ENCODE measurements around the gene GPR158. TPM values are rescaled to one million over a fixed set of nuclear protein-coding genes. Genes with fewer than 3 reads are reported as not detected.

GPR158 gene
- total and polyA plus RNA-seq, 2 experiments from 2014 or later = 0.02 to 0.47 TPM

DNA sequence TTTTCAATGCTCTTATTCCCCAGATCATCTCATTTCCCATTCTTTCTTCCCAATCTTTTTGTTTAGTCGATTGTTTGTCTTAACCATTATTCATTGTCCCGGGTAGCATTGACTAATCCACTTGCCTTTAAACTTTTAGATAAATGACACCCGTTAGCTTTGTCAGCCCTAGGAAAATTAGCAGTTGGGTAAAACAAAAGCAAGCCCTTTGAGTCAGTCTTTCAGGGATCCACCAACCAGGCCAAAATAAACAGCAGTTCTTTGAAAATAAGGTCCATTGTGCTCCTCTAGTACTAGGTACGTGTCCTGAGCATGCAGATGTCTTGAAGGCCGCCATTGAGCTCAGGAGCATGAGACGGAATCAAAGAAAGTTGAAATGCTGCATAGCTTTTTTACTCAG lies 389.6 kb downstream of the GPR158 start:
- H3K27ac ChIP-seq = no peak overlapping the region

DNA sequence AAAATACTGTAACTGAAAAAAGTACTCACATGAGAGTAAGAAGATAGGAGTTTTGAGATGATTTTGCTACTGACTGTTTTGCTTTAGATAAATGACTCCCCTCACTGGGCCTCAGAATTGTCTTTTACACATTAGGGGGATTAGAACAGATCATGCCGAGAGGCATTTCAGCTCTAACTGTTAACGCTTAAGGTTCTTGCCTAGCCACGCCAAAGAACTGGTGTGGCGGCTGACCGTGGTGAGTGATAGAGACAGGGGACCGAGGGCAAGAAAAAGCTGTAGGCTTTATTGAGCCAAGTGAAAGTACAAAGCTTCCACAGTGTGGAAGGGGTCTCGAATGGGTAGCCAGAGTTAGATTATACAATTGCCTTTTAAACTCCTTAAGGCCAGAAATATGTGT lies 390.8 kb downstream of the GPR158 start:
- H3K27me3 ChIP-seq = no peaks in the 10 kb centered on the region
- no peak for DNase-seq (ENCODE audit: low spot score)
- TF ChIP-seq EZH2phosphoT487 (IDR thresholded peaks at IDR 0.05; ENCODE audit: low read depth, severe bottlenecking, unreplicated experiment) = no peak
- TF ChIP-seq EZH2 (IDR thresholded peaks at IDR 0.05; ENCODE audit: borderline replicate concordance) = no peak
- TF ChIP-seq, protein P1, sequence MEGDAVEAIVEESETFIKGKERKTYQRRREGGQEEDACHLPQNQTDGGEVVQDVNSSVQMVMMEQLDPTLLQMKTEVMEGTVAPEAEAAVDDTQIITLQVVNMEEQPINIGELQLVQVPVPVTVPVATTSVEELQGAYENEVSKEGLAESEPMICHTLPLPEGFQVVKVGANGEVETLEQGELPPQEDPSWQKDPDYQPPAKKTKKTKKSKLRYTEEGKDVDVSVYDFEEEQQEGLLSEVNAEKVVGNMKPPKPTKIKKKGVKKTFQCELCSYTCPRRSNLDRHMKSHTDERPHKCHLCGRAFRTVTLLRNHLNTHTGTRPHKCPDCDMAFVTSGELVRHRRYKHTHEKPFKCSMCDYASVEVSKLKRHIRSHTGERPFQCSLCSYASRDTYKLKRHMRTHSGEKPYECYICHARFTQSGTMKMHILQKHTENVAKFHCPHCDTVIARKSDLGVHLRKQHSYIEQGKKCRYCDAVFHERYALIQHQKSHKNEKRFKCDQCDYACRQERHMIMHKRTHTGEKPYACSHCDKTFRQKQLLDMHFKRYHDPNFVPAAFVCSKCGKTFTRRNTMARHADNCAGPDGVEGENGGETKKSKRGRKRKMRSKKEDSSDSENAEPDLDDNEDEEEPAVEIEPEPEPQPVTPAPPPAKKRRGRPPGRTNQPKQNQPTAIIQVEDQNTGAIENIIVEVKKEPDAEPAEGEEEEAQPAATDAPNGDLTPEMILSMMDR (IDR thresholded peaks at IDR 0.05; ENCODE audit: poor library complexity) = no peak
- no peaks in the 10 kb centered on the region for H3K9me2 ChIP-seq (replicated peaks; ENCODE audit: insufficient read depth)
- no peaks in the 10 kb centered on the region for H3K79me2 ChIP-seq
- no peaks in the 10 kb centered on the region for H4K20me1 ChIP-seq (ENCODE audit: insufficient read depth, poor library complexity, severe bottlenecking)
- peaks cover 9% of the 10 kb centered on the region for H3K4me1 ChIP-seq (ENCODE audit: insufficient read depth)
- no peaks in the 10 kb centered on the region for H3K9me3 ChIP-seq (ENCODE audit: low read depth)
- H3K27ac ChIP-seq = peak overlapping the region; percentile 13
- H3K4me2 ChIP-seq = peak overlapping the region; percentile 64
- 22% methylated on average over 7 of the region's 7 CpGs for WGBS (ENCODE audit: low lambda C conversion rate, missing lambda C conversion rate)
- H2AFZ ChIP-seq = no peak overlapping the region
- no peak overlapping the region for H3K4me3 ChIP-seq
- H3K36me3 ChIP-seq (replicated peaks; ENCODE audit: insufficient read depth, low read depth) = no peaks in the 10 kb centered on the region

More for the DNA sequence above, 389.6 kb downstream of the GPR158 start:
- Histone ChIP-seq H3K4me2 (no peak overlapping the region), H3K36me3 (replicated peaks; ENCODE audit: insufficient read depth, low read depth) (no peaks in the 10 kb centered on the region), H3K9me3 (ENCODE audit: low read depth) (no peaks in the 10 kb centered on the region), H3K4me3 (no peak overlapping the region), H4K20me1 (ENCODE audit: insufficient read depth, poor library complexity, severe bottlenecking) (no peaks in the 10 kb centered on the region), H3K27me3 (no peaks in the 10 kb centered on the region), H2AFZ (no peak overlapping the region), H3K4me1 (ENCODE audit: insufficient read depth) (peaks cover 9% of the 10 kb centered on the region), H3K79me2 (no peaks in the 10 kb centered on the region), H3K9me2 (replicated peaks; ENCODE audit: insufficient read depth) (no peaks in the 10 kb centered on the region)
- TF ChIP-seq, protein P1 (IDR thresholded peaks at IDR 0.05; ENCODE audit: poor library complexity) = no peak
- TF ChIP-seq EZH2phosphoT487 (IDR thresholded peaks at IDR 0.05; ENCODE audit: low read depth, severe bottlenecking, unreplicated experiment) (no peak), EZH2 (IDR thresholded peaks at IDR 0.05; ENCODE audit: borderline replicate concordance) (no peak)
- no peak for DNase-seq (ENCODE audit: low spot score)
- WGBS (ENCODE audit: low lambda C conversion rate, missing lambda C conversion rate) = 80% methylated on average over 6 of the region's 6 CpGs

DNA sequence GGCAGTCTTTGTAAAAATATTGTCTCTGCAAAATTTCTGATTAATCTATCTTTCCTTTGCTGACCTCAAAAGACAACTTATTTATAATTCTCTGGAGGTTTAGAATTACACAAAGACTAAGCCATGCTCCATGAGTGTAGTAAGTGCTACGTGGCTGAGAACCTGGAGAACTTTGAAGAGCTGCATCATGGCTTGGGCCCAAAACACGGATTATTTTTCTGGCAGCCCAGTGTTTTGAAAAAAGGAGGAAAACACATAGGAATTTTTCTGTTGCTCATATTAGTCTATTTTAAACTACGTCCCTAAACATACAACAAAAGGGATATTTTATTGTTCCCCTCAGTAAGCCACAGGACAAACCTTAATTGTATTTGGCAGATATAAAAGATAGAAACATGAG lies 398.5 kb downstream of the GPR158 start:
- 68% methylated on average over 3 of the region's 3 CpGs for WGBS (ENCODE audit: low lambda C conversion rate, missing lambda C conversion rate)
- no peaks in the 10 kb centered on the region for H4K20me1 ChIP-seq (ENCODE audit: insufficient read depth, poor library complexity, severe bottlenecking)
- H2AFZ ChIP-seq = no peak overlapping the region
- H3K4me3 ChIP-seq = no peak overlapping the region
- no peak overlapping the region for H3K27ac ChIP-seq
- no peaks in the 10 kb centered on the region for H3K27me3 ChIP-seq
- no peak for DNase-seq (ENCODE audit: low spot score)
- H3K36me3 ChIP-seq (replicated peaks; ENCODE audit: insufficient read depth, low read depth) = no peaks in the 10 kb centered on the region
- H3K4me2 ChIP-seq = no peak overlapping the region
- H3K79me2 ChIP-seq = no peaks in the 10 kb centered on the region
- H3K9me3 ChIP-seq (ENCODE audit: low read depth) = no peaks in the 10 kb centered on the region
- H3K9me2 ChIP-seq (replicated peaks; ENCODE audit: insufficient read depth) = no peaks in the 10 kb centered on the region
- TF ChIP-seq EZH2 (IDR thresholded peaks at IDR 0.05; ENCODE audit: borderline replicate concordance) (no peak), EZH2phosphoT487 (IDR thresholded peaks at IDR 0.05; ENCODE audit: low read depth, severe bottlenecking, unreplicated experiment) (no peak)
- TF ChIP-seq, protein P1 (IDR thresholded peaks at IDR 0.05; ENCODE audit: poor library complexity) = no peak
- no peaks in the 10 kb centered on the region for H3K4me1 ChIP-seq (ENCODE audit: insufficient read depth)

DNA sequence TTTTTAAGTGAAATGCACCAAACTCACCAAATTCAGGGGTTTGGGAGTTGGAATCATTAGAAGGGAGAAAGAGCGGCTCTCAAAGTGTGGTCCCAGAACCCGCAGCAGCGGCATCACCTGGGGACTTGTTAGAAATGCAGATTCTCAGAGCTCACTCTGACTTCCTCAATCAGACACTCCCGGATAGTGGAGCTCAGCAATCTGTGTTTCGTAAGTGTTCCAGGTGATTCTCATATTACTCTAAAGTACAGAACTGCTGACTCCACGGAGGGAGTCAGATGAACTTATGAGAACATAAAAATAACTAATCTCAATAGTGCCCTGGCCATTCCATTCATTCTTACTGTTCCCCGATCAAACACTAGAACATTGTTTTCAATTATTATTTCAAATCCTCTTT lies 400.5 kb downstream of the GPR158 start:
- Histone ChIP-seq H3K9me2 (replicated peaks; ENCODE audit: insufficient read depth) (no peaks in the 10 kb centered on the region), H3K27ac (no peak overlapping the region), H3K4me1 (ENCODE audit: insufficient read depth) (no peaks in the 10 kb centered on the region), H3K36me3 (replicated peaks; ENCODE audit: insufficient read depth, low read depth) (no peaks in the 10 kb centered on the region), H3K9me3 (ENCODE audit: low read depth) (no peaks in the 10 kb centered on the region), H3K4me2 (no peak overlapping the region), H3K4me3 (no peak overlapping the region), H3K27me3 (no peaks in the 10 kb centered on the region), H4K20me1 (ENCODE audit: insufficient read depth, poor library complexity, severe bottlenecking) (no peaks in the 10 kb centered on the region), H2AFZ (no peak overlapping the region), H3K79me2 (no peaks in the 10 kb centered on the region)
- 64% methylated on average over 7 of the region's 7 CpGs for WGBS (ENCODE audit: low lambda C conversion rate, missing lambda C conversion rate)
- TF ChIP-seq EZH2phosphoT487 (IDR thresholded peaks at IDR 0.05; ENCODE audit: low read depth, severe bottlenecking, unreplicated experiment) = no peak
- TF ChIP-seq, protein P1 (IDR thresholded peaks at IDR 0.05; ENCODE audit: poor library complexity) = no peak
- no peak for DNase-seq (ENCODE audit: low spot score)

Measured in hepatocyte (in vitro differentiated cells).